Spleen (tissue), 11 donors: ENCODE results near the gene PRKCZ. TPM values are rescaled to one million over a fixed set of nuclear protein-coding genes. Genes with fewer than 3 reads are reported as not detected.

Source experiments
- DNase-seq: peaks from one replicate; pipeline ENCODE4 v3.0.0-alpha.2; 2020
- H3K27ac ChIP-seq, 8 donors: fragments of 200-600 bp; sonication (generic) in 7 of 8; 1 replicate in 4 of 8; 2 replicates in 4 of 8; pipeline versions ENCODE4 v1.5.0 to v1.8.0; 2016 to 2021; ENCODE audit warnings: inconsistent platforms in 4 of 8, mild to moderate bottlenecking in 4 of 8, moderate library complexity in 1 of 8
- H3K27me3 ChIP-seq, 7 donors: fragments of 200-600 bp; sonication (generic) in 6 of 7; replicated peaks in 1 of 7; 1 replicate in 4 of 7; 2 replicates in 3 of 7; pipeline versions ENCODE4 v1.5.0 to v1.8.0; 2016 to 2021; ENCODE audit warnings: inconsistent platforms in 3 of 7, mild to moderate bottlenecking in 1 of 7
- H3K36me3 ChIP-seq, 6 donors: fragments of 200-600 bp; sonication (generic) in 5 of 6; 1 replicate in 4 of 6; 2 replicates in 2 of 6; pipeline versions ENCODE4 v1.5.0 to v1.8.0; 2016 to 2021; ENCODE audit warnings: inconsistent platforms in 2 of 6
- H3K4me1 ChIP-seq, 6 donors: fragments of 200-600 bp; sonication (generic) in 5 of 6; 1 replicate in 3 of 6; 2 replicates in 3 of 6; pipeline versions ENCODE4 v1.5.0 to v1.8.0; 2016 to 2021; ENCODE audit warnings: inconsistent platforms in 3 of 6
- H3K4me3 ChIP-seq, 8 donors: fragments of 200-600 bp; sonication (generic) in 7 of 8; 1 replicate in 4 of 8; 2 replicates in 4 of 8; pipeline versions ENCODE4 v1.5.0 to v1.8.0; 2016 to 2021; ENCODE audit warnings: inconsistent platforms in 4 of 8, mild to moderate bottlenecking in 4 of 8, moderate library complexity in 2 of 8
- H3K9me3 ChIP-seq, 8 donors: fragments of 200-600 bp; sonication (generic) in 7 of 8; 1 replicate in 4 of 8; 2 replicates in 4 of 8; pipeline versions ENCODE4 v1.5.0 to v1.8.0; 2016 to 2021; ENCODE audit warnings: inconsistent platforms in 4 of 8
- CTCF ChIP-seq, 11 experiments: fragments of 200-600 bp in 7 of 11; fragments of 450-650 bp in 4 of 11; sonication (generic) in 4 of 11; IDR thresholded peaks in 8 of 11; conservative IDR thresholded peaks in 3 of 11; 1 replicate in 7 of 11; 2 replicates in 4 of 11; pipeline versions ENCODE4 v1.4.0 to v1.8.0; 2016 to 2021; ENCODE audit warnings: antibody characterized with exemption in 11 of 11, inconsistent platforms in 4 of 11, mild to moderate bottlenecking in 1 of 11
- POLR2A ChIP-seq, 3 donors: fragments of 450-650 bp; IDR thresholded peaks; one replicate each; pipeline ENCODE4 v1.5.1; 2017; ENCODE audit warnings: antibody characterized with exemption in 3 of 3, mild to moderate bottlenecking in 1 of 3
- POLR2AphosphoS5 ChIP-seq, 3 donors: sonication (generic); formaldehyde crosslinking; IDR thresholded peaks; one replicate each; pipeline ENCODE4 v1.5.1; 2017; ENCODE audit warnings: antibody characterized with exemption in 3 of 3
- WGBS, 5 donors: extraction: QIAGEN DNeasy Blood & Tissue Kit in 3 of 5; methylation state at CpG; one replicate each; pipeline versions ENCODE4 v1.1.5 to v1.1.7; 2013 to 2018; 5-methylcytosine and 5-hydroxymethylcytosine counted together
- intact Hi-C: fragments of 100-400 bp; cut with DNase I; formaldehyde crosslinking; loops from one replicate; pipeline ENCODE4 v1.15.0; 2023; ENCODE audit warnings: low total_unique reads
- polyA plus RNA-seq, 3 donors: library from polyadenylated mRNA; stranded (reverse); fragments of 200-250 nt; gene quantifications; one replicate each; pipeline ENCODE4 v1.2.1, GENCODE V29; 2013
- total RNA-seq, 7 donors: library from RNA; depleted of rRNA in 3 of 7; stranded (reverse); fragments of >200 nt in 3 of 7; fragmentation: NEBNext Ultra II Directional in 4 of 7; extraction: Animal tissue kit (Norgen Biotek cat#: 25700) in 4 of 7; gene quantifications; one replicate each; pipeline versions ENCODE4 v1.1.0 to v1.2.1, GENCODE V29; 2016 to 2021
- donor health status: healthy with polysubstance abuse.
- donor health status: DM: no; HTN: no; CAD: no; lungs with moderate emphysema.
- donor health status: DM: no; HTN: no; CAD: no.
- donor health status: Bipolar disorder and iron deficiency.
- donor health status: healthy.
- donor health status: DM: no; HTN: no; CAD: no.
- donor health status: DM: yes; HTN: yes; CAD: no.

PRKCZ gene
- total and polyA plus RNA-seq, 10 donors = 17.6 to 61.8 (median 34.0) TPM

- 86 to 89% (median 87%) methylated on average over 35 to 42 of the region's 42 CpGs for WGBS, 5 donors
- peaks cover 0 to 45% (median 0%) of the 10 kb centered on the region in 7 donors for H3K27me3 ChIP-seq
- H3K9me3 ChIP-seq = no peaks in the 10 kb centered on the region
- no peak overlapping the region for H3K4me3 ChIP-seq
- TF ChIP-seq CTCF (IDR thresholded peaks at IDR 0.05 in 8 of 11, conservative IDR thresholded peaks at IDR 0.05 in 3 of 11) (no peak), POLR2AphosphoS5 (IDR thresholded peaks at IDR 0.05) (no peak), POLR2A (IDR thresholded peaks at IDR 0.05) (no peak)
- intact Hi-C loops = no loop called here
- no peaks in the 10 kb centered on the region for H3K36me3 ChIP-seq
- peaks cover 0 to 32% (median 12%) of the 10 kb centered on the region in 6 donors for H3K4me1 ChIP-seq
- H3K27ac ChIP-seq = no peak overlapping the region
- DNase-seq = no peak
These were observed 19.9 kb upstream of the PRKCZ start for GRCh38 chr1:2030076-2030871.

GRCh38 chr1:2031546-2032540 is 18.4 kb upstream of the PRKCZ start:
- Histone ChIP-seq H3K9me3 (no peaks in the 10 kb centered on the region), H3K36me3 (no peaks in the 10 kb centered on the region), H3K4me3 (no peak overlapping the region), H3K27ac (no peak overlapping the region), H3K27me3 (peaks cover 0 to 42% (median 0%) of the 10 kb centered on the region in 7 donors), H3K4me1 (peaks cover 0 to 19% (median 0%) of the 10 kb centered on the region in 6 donors)
- DNase-seq = no peak
- intact Hi-C loops = no loop called here
- 76 to 88% (median 83%) methylated on average over 13 to 33 of the region's 33 CpGs for WGBS, 5 donors
- TF ChIP-seq POLR2A (IDR thresholded peaks at IDR 0.05) = no peak
- no peak for TF ChIP-seq CTCF (IDR thresholded peaks at IDR 0.05 in 8 of 11, conservative IDR thresholded peaks at IDR 0.05 in 3 of 11)
- TF ChIP-seq POLR2AphosphoS5 (IDR thresholded peaks at IDR 0.05) = no peak

GRCh38 chr1:2032737-2033136 is 17.5 kb upstream of the PRKCZ start:
- Histone ChIP-seq H3K4me1 (peaks cover 0 to 19% (median 0%) of the 10 kb centered on the region in 6 donors), H3K4me3 (no peak overlapping the region), H3K36me3 (no peaks in the 10 kb centered on the region), H3K27me3 (peaks cover 0 to 42% (median 0%) of the 10 kb centered on the region in 7 donors), H3K9me3 (no peaks in the 10 kb centered on the region), H3K27ac (no peak overlapping the region)
- intact Hi-C loops = no loop called here
- DNase-seq = no peak
- 73 to 83% (median 81%) methylated on average over 13 to 14 of the region's 14 CpGs for WGBS, 5 donors
- TF ChIP-seq CTCF (IDR thresholded peaks at IDR 0.05 in 8 of 11, conservative IDR thresholded peaks at IDR 0.05 in 3 of 11) (no peak), POLR2A (IDR thresholded peaks at IDR 0.05) (no peak)
